Activated naive CD8-positive, alpha-beta T cell treated with anti-CD3 and anti-CD28 coated beads for 36 hours (primary cell): ENCODE measurements around the gene PDE4DIP. TPM values are rescaled to one million over a fixed set of nuclear protein-coding genes. Genes with fewer than 3 reads are reported as not detected.
"Not testable (repeated sequence)": the region's sequence is repeated elsewhere in the genome, so short reads cannot be mapped to it uniquely, and the experiment has no call there.

Experiments used
- DNase-seq: peaks from one replicate; pipeline ENCODE4 v3.0.0; 2021
- H3K27ac Mint-ChIP-seq: one replicate; pipeline ENCODE4 v1.8.0; 2022; ENCODE audit warnings: mild to moderate bottlenecking, moderate library complexity, mixed read lengths
- H3K27me3 Mint-ChIP-seq: one replicate; pipeline ENCODE4 v1.8.0; 2022; ENCODE audit warnings: mild to moderate bottlenecking, mixed read lengths
- H3K36me3 Mint-ChIP-seq: one replicate; pipeline ENCODE4 v1.8.0; 2021; ENCODE audit warnings: mild to moderate bottlenecking, mixed read lengths
- H3K4me1 Mint-ChIP-seq: one replicate; pipeline ENCODE4 v1.8.0; 2021; ENCODE audit warnings: mixed read lengths
- H3K4me3 Mint-ChIP-seq: one replicate; pipeline ENCODE4 v1.8.0; 2022; ENCODE audit warnings: mild to moderate bottlenecking, moderate library complexity, mixed read lengths
- H3K9me3 Mint-ChIP-seq: one replicate; pipeline ENCODE4 v1.8.0; 2022; ENCODE audit warnings: mixed read lengths
- total RNA-seq, 2 experiments: library from RNA; stranded (reverse); gene quantifications; one replicate each; pipeline ENCODE4 v1.2.3, GENCODE V29; 2021

PDE4DIP gene
- total RNA-seq, result 10 to 100 TPM; 18.6 to 19.8 TPM

DNA sequence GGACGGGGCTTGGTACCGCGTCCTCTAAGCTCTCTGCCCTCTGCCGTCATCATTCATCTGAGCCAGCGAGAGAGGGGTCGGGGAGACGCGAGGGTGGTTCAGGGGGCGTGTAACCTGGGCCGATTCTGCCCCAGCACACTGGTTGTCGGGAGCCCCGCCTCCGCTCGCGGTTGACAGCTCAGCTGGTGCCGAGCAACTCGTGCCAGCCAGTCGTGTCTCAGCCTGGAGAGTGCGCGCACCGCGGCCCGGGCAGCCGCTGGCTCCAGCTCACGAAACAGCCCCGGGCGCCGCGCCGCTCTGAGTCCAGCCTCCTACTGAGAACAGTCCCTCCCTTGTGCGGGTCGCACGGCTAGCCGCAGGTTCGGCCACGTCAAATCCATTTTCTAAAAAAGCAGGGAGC, at the start of gene PDE4DIP:
Gene PDE4DIP, plus strand, starts transcription at position 209 of the 400 bp plus-strand sequence. CDS start 347 bp downstream, outside the sequence.
- not testable (repeated sequence) for H3K36me3 Mint-ChIP-seq, H3K27me3 Mint-ChIP-seq, H3K27ac Mint-ChIP-seq, H3K4me1 Mint-ChIP-seq, H3K9me3 Mint-ChIP-seq
- peak within 1 kb of the TSS; percentile 70 for H3K4me3 Mint-ChIP-seq
- DNase-seq, result peak; percentile 52

DNA sequence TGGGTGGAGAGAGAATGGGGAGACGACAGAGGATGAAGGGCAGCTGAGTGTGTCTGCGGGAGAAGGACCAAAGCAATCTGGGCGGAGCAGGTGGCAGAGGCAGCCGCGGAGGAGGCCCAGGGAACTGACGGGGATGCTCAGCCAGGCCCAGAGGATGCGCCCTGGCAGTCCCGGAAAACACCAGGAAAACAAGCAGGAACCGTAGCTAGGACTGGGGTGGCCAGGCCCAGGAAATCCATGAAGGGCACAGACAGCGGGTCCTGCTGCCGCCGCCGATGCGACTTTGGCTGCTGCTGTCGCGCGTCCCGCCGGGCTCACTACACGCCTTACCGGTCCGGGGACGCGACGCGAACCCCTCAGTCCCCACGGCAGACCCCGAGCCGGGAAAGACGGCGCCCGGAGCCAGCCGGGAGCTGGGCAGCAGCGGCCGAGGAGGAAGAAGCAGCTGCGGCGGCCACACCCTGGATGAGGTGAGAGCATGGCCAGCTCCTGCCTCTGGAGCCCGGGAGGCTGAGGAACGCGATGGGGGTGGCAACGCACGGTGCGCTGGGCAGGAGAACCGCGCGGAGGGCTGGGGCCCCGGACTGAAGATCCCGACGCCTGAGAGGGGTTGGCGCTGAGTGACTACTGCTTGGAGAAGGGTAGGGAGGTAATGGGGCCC, 35.8 kb upstream of the PDE4DIP start:
- not testable (repeated sequence) for H3K9me3 Mint-ChIP-seq, H3K36me3 Mint-ChIP-seq, H3K27ac Mint-ChIP-seq, H3K27me3 Mint-ChIP-seq, H3K4me1 Mint-ChIP-seq, DNase-seq, H3K4me3 Mint-ChIP-seq

DNA sequence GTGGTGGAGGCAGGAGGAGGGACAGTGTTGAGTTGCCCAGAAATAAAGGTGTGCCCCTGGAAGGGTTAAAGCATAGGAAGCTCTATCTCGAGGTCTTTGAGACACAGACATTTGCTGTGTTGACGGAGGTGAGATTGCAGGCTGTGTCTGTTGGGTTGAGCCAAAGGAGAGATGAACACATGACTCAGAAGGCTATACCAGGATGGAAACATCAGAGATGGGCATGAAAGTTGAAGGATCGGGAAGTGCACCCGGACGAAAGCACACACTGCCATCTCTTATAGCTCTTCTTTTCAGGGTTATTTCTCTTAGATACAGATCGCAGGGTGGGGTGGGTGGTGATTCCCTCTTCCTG, 35.3 kb upstream of the PDE4DIP start:
- H3K4me3 Mint-ChIP-seq, DNase-seq, H3K27me3 Mint-ChIP-seq, H3K27ac Mint-ChIP-seq, H3K4me1 Mint-ChIP-seq, H3K9me3 Mint-ChIP-seq, H3K36me3 Mint-ChIP-seq: not testable (repeated sequence)

DNA sequence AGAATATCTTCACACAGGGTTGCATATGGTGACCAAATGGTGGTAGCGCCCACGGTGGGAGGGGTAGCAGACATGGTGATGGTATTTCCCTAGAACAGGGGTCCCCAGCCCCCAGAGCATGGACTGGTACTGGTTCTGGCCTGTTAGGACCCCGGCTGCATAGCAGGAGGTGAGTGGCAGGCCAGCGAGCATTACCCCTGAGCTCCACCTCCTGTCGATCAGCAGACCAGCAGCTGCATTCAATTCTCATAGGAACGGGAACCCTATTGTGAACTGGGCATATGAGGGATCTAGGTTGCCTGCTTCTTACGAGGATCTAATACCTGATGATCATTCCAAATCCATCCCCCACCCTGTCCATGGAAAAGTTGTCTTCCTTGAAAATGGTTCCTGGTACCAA, 22.0 kb upstream of the PDE4DIP start:
- not testable (repeated sequence) for H3K9me3 Mint-ChIP-seq, H3K27ac Mint-ChIP-seq, H3K4me3 Mint-ChIP-seq, H3K27me3 Mint-ChIP-seq, DNase-seq, H3K36me3 Mint-ChIP-seq, H3K4me1 Mint-ChIP-seq

DNA sequence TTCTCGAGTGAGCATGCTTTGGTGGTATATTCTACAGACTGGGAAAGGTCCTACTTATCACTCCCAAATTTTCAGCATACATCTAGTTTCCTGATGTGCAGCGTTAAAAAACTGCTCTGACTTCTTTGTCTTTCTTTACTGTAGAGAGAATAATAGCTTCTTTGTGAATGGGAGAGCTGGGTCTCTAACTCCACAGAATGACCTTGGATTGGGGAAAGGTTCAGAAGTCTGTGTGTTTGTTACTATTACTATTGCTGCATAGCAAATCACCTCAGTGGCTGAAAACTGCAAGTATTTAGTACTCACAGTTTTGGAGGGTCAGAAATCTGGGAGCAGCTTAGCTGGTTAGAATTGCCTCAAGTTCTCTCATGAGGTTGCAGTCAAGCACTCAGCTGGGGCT, 20.4 kb upstream of the PDE4DIP start:
- H3K4me3 Mint-ChIP-seq, H3K27ac Mint-ChIP-seq, H3K9me3 Mint-ChIP-seq, DNase-seq, H3K4me1 Mint-ChIP-seq, H3K27me3 Mint-ChIP-seq, H3K36me3 Mint-ChIP-seq: not testable (repeated sequence)

DNA sequence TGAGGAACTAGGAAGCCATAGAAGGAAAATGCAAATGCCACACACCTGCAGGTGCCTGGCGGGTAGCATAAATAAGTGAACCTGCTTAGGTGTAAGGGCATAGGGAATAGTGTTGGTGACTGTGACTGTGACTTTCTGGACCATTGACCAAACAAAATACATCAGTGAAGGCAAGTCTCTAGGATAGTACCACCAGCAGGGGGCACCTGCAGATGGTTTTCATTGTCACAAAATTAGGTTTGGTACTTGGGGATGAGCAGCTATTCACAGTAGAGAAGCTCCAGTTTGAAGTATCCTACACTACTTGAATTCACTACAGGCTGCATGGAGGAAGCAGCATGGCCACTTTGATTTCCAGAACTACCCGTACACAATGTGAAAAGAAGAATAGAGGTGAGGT, 19.2 kb upstream of the PDE4DIP start:
- H3K36me3 Mint-ChIP-seq, H3K4me1 Mint-ChIP-seq, H3K9me3 Mint-ChIP-seq: not testable (repeated sequence)

DNA sequence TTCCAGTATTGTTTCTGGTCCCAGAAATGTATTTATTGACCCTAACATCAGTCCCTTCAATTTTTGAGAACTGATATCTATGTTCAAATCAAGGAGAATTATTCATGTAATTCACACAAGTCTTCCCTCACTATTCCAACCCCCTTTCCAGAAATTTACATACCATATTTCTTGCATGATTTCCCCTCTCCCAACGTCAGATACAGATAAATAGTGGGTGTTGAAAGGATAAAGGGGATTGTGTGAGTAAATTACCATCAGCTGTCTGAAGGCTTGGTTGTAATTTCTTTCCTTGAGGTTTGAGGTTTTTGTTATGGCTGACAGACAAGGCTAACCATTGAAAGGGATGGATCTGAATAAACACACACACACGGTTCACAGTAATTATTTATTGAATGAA, 15.7 kb upstream of the PDE4DIP start:
- H3K9me3 Mint-ChIP-seq, result not testable (repeated sequence)

More for the DNA sequence above, 19.2 kb upstream of the PDE4DIP start:
- H3K27me3 Mint-ChIP-seq, H3K4me3 Mint-ChIP-seq, DNase-seq, H3K27ac Mint-ChIP-seq: not testable (repeated sequence)

DNA sequence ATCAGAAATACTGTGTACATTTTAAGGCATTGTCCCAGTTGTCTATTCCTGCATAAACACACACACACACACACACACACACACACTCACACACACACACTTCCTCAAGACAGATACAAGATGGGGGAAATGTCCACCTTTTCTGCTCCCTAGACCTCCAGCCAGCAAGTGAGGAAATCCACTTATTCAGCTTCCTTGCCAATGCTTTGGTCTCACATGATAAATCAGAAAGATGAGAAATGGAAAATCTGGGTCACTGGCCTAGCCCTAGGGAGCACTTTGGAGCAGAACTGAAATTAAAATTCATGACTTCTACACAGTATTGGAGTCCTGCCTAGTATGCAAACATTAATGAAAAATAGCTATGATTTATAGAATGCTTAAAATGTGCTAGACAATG, 15.3 kb upstream of the PDE4DIP start:
- H3K36me3 Mint-ChIP-seq, H3K27me3 Mint-ChIP-seq, H3K4me1 Mint-ChIP-seq, DNase-seq, H3K9me3 Mint-ChIP-seq, H3K27ac Mint-ChIP-seq, H3K4me3 Mint-ChIP-seq: not testable (repeated sequence)

More for the DNA sequence above, 15.7 kb upstream of the PDE4DIP start:
- H3K4me1 Mint-ChIP-seq, H3K36me3 Mint-ChIP-seq, H3K27ac Mint-ChIP-seq, H3K27me3 Mint-ChIP-seq, DNase-seq, H3K4me3 Mint-ChIP-seq: not testable (repeated sequence)

DNA sequence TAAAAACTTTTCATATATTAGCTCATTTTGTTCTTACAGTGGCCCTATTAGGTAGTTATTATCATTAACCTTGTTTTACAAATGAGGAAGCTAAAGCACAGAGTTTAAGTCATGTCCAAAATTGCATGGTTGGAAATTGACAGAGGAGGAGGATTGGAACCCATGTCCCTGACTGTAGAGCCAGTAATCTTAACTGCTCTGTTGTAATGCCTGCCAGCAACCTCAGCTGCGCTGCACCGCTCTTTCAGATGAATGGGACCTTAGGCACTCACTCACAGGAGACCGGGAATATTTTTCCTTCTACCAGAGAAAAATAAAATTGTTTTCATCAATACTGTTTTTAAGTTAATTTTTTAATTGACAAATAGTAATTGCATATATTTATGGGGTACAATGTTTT, 14.9 kb upstream of the PDE4DIP start:
- not testable (repeated sequence) for H3K9me3 Mint-ChIP-seq, H3K27ac Mint-ChIP-seq, DNase-seq, H3K4me3 Mint-ChIP-seq, H3K36me3 Mint-ChIP-seq, H3K4me1 Mint-ChIP-seq, H3K27me3 Mint-ChIP-seq

DNA sequence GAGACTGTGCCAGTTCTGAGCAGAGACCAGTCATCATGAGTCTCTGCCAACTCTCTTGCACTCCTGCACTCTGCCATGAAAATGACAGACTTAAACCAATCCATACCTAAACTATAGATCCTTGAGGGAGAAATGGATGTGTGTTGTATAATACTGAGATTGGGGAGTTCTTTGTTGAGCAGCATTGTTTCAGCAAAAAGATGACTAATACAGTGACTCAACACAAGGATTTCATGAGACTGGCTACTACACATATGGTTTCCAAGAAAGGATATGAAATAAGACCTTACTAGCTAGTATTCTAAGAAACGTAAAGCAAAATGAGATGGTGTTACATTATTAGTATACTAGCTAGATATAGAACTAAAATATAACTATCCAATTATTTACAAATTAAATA, 3.0 kb upstream of the PDE4DIP start:
- H3K4me1 Mint-ChIP-seq, H3K27ac Mint-ChIP-seq, H3K36me3 Mint-ChIP-seq, DNase-seq, H3K27me3 Mint-ChIP-seq, H3K4me3 Mint-ChIP-seq, H3K9me3 Mint-ChIP-seq: not testable (repeated sequence)

DNA sequence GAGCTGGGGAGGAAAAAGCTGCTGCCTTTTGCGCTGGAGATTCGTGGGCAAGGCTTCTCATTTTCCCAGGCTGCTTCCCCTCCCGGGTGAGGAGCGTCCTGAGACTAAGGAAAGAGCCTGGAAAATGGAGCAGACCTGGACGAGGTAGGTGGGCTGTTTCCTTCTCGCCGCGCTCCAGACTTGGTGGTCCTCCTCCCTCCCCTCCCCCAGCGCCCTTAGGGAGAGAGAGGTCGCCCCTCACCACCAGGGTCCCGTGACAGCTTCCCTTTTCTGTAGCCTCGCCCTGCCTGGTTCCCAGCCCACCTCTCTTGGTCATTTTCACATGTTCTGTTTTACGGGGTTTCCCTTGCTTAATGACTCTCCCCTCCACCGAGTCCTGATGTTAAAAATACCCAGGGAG, 423 bp downstream of the PDE4DIP start:
- H3K9me3 Mint-ChIP-seq, H3K27ac Mint-ChIP-seq, H3K4me3 Mint-ChIP-seq, H3K36me3 Mint-ChIP-seq, H3K27me3 Mint-ChIP-seq, DNase-seq, H3K4me1 Mint-ChIP-seq: not testable (repeated sequence)

DNA sequence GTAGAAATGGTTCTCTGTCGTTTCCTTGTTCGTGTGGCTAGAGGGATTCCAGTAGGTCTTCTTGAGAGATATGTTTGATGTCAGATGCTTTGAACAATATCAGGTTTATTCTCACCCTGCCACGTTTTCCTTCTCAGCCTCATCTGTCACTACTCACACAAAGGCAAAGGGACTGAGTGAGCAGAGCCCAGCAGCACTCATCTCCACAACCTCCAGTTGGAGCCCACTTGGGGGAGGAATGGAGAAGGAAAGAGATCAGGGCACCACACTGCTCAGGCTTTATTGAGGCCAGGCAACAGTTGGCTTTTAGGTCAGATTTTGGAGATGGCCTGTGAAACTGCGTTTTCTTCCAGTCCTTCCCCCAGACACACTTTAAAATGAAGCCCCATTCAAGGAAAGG, 840 bp downstream of the PDE4DIP start:
- H3K27me3 Mint-ChIP-seq, H3K27ac Mint-ChIP-seq, H3K4me3 Mint-ChIP-seq, H3K9me3 Mint-ChIP-seq, H3K36me3 Mint-ChIP-seq, H3K4me1 Mint-ChIP-seq, DNase-seq: not testable (repeated sequence)

DNA sequence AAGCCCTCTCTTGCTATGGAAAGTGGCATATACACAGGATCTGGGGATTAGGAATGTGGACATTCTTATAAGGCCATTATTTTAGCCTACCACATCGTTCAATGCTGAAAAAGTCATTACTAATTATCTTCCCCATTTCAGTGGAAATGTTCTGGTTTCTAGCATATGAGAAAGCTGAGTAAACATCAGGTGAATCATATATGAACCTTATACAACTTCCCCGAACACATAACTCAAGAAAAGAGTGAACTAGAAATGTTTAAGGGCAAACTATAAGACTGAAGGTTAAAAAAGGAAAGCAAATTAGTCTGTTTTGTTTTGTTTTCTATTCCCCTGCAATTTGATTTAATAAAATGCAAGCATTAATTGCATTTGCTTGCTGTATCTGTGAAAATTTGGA, 6.1 kb downstream of the PDE4DIP start:
- H3K4me3 Mint-ChIP-seq, result not testable (repeated sequence)

DNA sequence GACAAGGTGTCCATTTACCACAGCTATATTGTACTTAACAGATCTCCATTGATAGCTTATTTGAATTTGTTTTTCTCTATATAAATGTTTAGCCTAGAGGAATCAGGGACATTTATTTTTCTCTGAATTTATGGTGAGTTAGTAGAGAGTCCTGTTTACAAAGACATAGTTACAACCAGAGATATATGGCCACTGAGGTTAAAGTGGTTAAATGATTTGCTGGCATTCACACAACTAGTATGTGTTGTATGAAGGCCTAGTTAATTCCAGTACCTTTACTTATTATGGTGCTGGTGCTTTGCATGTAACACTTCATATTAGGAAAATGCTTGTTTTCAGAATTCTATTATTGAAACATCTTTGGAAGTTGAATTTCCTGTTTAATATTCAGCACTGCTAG, 6.6 kb downstream of the PDE4DIP start:
- not testable (repeated sequence) for H3K36me3 Mint-ChIP-seq, H3K4me1 Mint-ChIP-seq, H3K27me3 Mint-ChIP-seq, H3K27ac Mint-ChIP-seq, H3K9me3 Mint-ChIP-seq, DNase-seq, H3K4me3 Mint-ChIP-seq

More for the DNA sequence above, 6.1 kb downstream of the PDE4DIP start:
- not testable (repeated sequence) for H3K36me3 Mint-ChIP-seq, DNase-seq, H3K27ac Mint-ChIP-seq, H3K4me1 Mint-ChIP-seq, H3K27me3 Mint-ChIP-seq, H3K9me3 Mint-ChIP-seq

DNA sequence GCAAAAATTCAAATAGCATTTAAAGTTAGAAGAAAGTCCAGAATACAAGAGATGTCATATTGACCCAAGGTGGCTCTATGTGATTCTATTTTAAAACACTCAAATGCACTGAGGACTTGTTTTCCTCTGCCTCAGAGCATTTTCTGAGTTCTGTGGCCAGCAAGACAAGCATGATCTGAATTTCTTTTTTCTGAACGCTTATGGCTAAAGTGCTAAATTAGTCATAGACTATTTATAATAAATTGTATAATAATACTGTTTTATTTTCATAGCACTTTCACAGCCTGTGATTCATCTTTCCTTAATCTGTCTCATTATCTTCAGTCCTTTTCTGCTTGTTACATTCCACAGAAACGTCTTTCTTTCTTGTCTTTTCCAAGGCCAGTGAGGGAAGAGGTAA, 7.5 kb downstream of the PDE4DIP start:
- H3K9me3 Mint-ChIP-seq, H3K4me1 Mint-ChIP-seq, DNase-seq: not testable (repeated sequence)

DNA sequence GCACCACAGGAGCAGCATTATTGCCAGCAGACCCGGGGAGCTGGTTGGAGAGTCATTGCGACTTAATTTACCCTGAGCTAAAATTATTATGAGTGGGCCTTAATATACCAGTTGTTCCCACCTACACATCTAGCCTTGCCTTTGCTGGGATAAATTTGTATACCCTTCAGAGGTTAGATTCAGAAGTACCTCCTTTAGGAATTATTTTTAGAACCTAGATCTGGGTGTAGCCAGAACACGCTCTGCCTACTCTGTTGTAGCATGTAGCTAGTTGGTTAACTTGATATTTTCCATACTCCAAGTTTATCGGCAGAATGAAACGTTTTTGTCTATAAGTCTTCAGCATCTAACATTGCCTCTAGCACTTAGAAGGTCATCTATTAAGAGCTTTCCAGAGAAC, 9.1 kb downstream of the PDE4DIP start:
- H3K4me3 Mint-ChIP-seq, result not testable (repeated sequence)

More for the DNA sequence above, 7.5 kb downstream of the PDE4DIP start:
- H3K36me3 Mint-ChIP-seq, H3K4me3 Mint-ChIP-seq, H3K27ac Mint-ChIP-seq, H3K27me3 Mint-ChIP-seq: not testable (repeated sequence)

DNA sequence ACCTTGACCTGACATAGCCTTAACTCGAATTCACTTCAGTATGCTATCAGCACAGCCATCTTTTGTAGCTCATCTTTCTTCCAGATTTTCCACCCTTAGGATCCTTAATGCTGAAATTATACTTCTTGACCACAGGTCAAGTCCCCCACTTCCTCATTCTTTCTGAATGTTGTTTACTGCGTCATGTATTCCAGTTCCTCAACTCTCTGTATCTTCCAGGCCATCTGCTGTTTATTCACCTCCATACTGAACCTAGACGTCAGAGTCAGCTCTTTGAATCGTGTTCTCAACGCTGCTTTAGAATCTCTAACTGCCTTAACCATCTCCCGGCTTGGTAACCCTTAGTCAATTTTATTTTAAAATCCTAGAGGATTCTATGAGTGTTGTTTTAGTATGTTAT, 9.8 kb downstream of the PDE4DIP start:
- not testable (repeated sequence) for DNase-seq, H3K27me3 Mint-ChIP-seq, H3K36me3 Mint-ChIP-seq, H3K4me3 Mint-ChIP-seq, H3K4me1 Mint-ChIP-seq, H3K27ac Mint-ChIP-seq, H3K9me3 Mint-ChIP-seq

More for the DNA sequence above, 9.1 kb downstream of the PDE4DIP start:
- H3K27me3 Mint-ChIP-seq, H3K9me3 Mint-ChIP-seq, H3K4me1 Mint-ChIP-seq, H3K36me3 Mint-ChIP-seq, DNase-seq, H3K27ac Mint-ChIP-seq: not testable (repeated sequence)
